ENCODE measurements around the gene BAZ2B. TPM values are rescaled to one million over a fixed set of nuclear protein-coding genes. Genes with fewer than 3 reads are reported as not detected.
A peak's percentile ranks its signal among the peaks of the same experiment; 100 is the strongest.

BAZ2B gene
- total RNA-seq, 3 donors from 2014 or later (not counting 1 experiment from before 2014, with no cell fraction given) = 59.8 to 73.7 (median 68.4) TPM

GRCh38 chr2:159526433-159526832 is 89.9 kb downstream of the BAZ2B start:
- Histone ChIP-seq H3K4me3 (ENCODE audit: low read length) (no peak overlapping the region), H3K27me3 (ENCODE audit: control insufficient read depth, insufficient read depth, low read length) (no peaks in the 10 kb centered on the region), H3K27ac (ENCODE audit: low read length) (no peak overlapping the region), H3K9me3 (ENCODE audit: control insufficient read depth, insufficient read depth, low read length) (no peaks in the 10 kb centered on the region), H3K36me3 (ENCODE audit: control insufficient read depth, insufficient read depth, low read length) (no peaks in the 10 kb centered on the region), H3K4me1 (ENCODE audit: control insufficient read depth, insufficient read depth, low read length) (no peaks in the 10 kb centered on the region)
- Mint-ChIP-seq H3K4me1 (peaks cover 0 to 3% of the 10 kb centered on the region in 2 donors), H3K36me3 (peaks cover 7% of the 10 kb centered on the region), H3K27me3 (ENCODE audit: low read depth in 2 of 2) (no peaks in the 10 kb centered on the region), H3K27ac (no peak overlapping the region), H3K9me3 (no peaks in the 10 kb centered on the region), H3K4me3 (no peak overlapping the region)
- no CpG with 5 or more reads among the region's 1 CpG for WGBS (ENCODE audit: insufficient coverage)
- no peak for DNase-seq
- intact Hi-C loops (cut with micrococcal nuclease) = no loop called here
- no peak for ATAC-seq
- TF ChIP-seq CTCF (IDR thresholded peaks at IDR 0.05) = no peak

- intact Hi-C loops (cut with micrococcal nuclease) = no loop called here
- Mint-ChIP-seq H3K36me3 (peaks cover 7% of the 10 kb centered on the region), H3K27ac (no peak overlapping the region), H3K27me3 (ENCODE audit: low read depth in 2 of 2) (no peaks in the 10 kb centered on the region), H3K4me3 (no peak overlapping the region), H3K4me1 (peaks cover 0 to 3% of the 10 kb centered on the region in 2 donors), H3K9me3 (no peaks in the 10 kb centered on the region)
- no peak for TF ChIP-seq CTCF (IDR thresholded peaks at IDR 0.05)
- DNase-seq (no peak), ATAC-seq (no peak)
- Histone ChIP-seq H3K27ac (ENCODE audit: low read length) (no peak overlapping the region), H3K27me3 (ENCODE audit: control insufficient read depth, insufficient read depth, low read length) (no peaks in the 10 kb centered on the region), H3K4me3 (ENCODE audit: low read length) (no peak overlapping the region), H3K4me1 (ENCODE audit: control insufficient read depth, insufficient read depth, low read length) (no peaks in the 10 kb centered on the region), H3K36me3 (ENCODE audit: control insufficient read depth, insufficient read depth, low read length) (no peaks in the 10 kb centered on the region), H3K9me3 (ENCODE audit: control insufficient read depth, insufficient read depth, low read length) (no peaks in the 10 kb centered on the region)
- WGBS (ENCODE audit: insufficient coverage) = 100% methylated on average over 3 of the region's 3 CpGs
Observed at GRCh38 chr2:159525012-159525411, 91.3 kb downstream of the BAZ2B start.

- H3K4me3 ChIP-seq (ENCODE audit: low read length) = no peak overlapping the region
- Mint-ChIP-seq H3K9me3 (no peaks in the 10 kb centered on the region), H3K4me3 (no peak overlapping the region), H3K4me1 (peaks cover 0 to 5% of the 10 kb centered on the region in 2 donors), H3K27me3 (ENCODE audit: low read depth in 2 of 2) (no peaks in the 10 kb centered on the region), H3K27ac (no peak overlapping the region), H3K36me3 (no peaks in the 10 kb centered on the region)
- H3K27me3 ChIP-seq (ENCODE audit: control insufficient read depth, insufficient read depth, low read length) = no peaks in the 10 kb centered on the region
- no peaks in the 10 kb centered on the region for H3K4me1 ChIP-seq (ENCODE audit: control insufficient read depth, insufficient read depth, low read length)
- no peak overlapping the region for H3K27ac ChIP-seq (ENCODE audit: low read length)
- WGBS (ENCODE audit: insufficient coverage) = no CpG with 5 or more reads among the region's 2 CpGs
- H3K9me3 ChIP-seq (ENCODE audit: control insufficient read depth, insufficient read depth, low read length) = no peaks in the 10 kb centered on the region
- ATAC-seq = no peak
- H3K36me3 ChIP-seq (ENCODE audit: control insufficient read depth, insufficient read depth, low read length) = no peaks in the 10 kb centered on the region
- intact Hi-C loops (cut with micrococcal nuclease) = no loop called here
- DNase-seq = no peak
- no peak for TF ChIP-seq CTCF (IDR thresholded peaks at IDR 0.05)
Observed at GRCh38 chr2:159521272-159521671, 95.1 kb downstream of the BAZ2B start.

- H3K27ac ChIP-seq (ENCODE audit: low read length) = no peak overlapping the region
- H3K27ac Mint-ChIP-seq = peak overlapping the region in 1 of 2 donors; percentile 38
- H3K4me1 ChIP-seq (ENCODE audit: control insufficient read depth, insufficient read depth, low read length) = peaks cover 4% of the 10 kb centered on the region
- 81% methylated on average over 3 of the region's 3 CpGs for WGBS (ENCODE audit: insufficient coverage)
- intact Hi-C loops (cut with micrococcal nuclease) = loop anchor here (10.0 kb wide), 1 partner anchor 96 kb away; the partner anchor contains the start of gene BAZ2B
- no peaks in the 10 kb centered on the region for H3K9me3 Mint-ChIP-seq
- no peaks in the 10 kb centered on the region for H3K36me3 ChIP-seq (ENCODE audit: control insufficient read depth, insufficient read depth, low read length)
- no peaks in the 10 kb centered on the region for H3K27me3 Mint-ChIP-seq (ENCODE audit: low read depth in 2 of 2)
- no peak overlapping the region for H3K4me3 ChIP-seq (ENCODE audit: low read length)
- H3K27me3 ChIP-seq (ENCODE audit: control insufficient read depth, insufficient read depth, low read length) = no peaks in the 10 kb centered on the region
- no peak for DNase-seq
- peaks cover 12 to 20% of the 10 kb centered on the region in 2 donors for H3K4me1 Mint-ChIP-seq
- H3K9me3 ChIP-seq (ENCODE audit: control insufficient read depth, insufficient read depth, low read length) = no peaks in the 10 kb centered on the region
- TF ChIP-seq CTCF (IDR thresholded peaks at IDR 0.05) = no peak
- ATAC-seq = no peak
- H3K4me3 Mint-ChIP-seq = no peak overlapping the region
- H3K36me3 Mint-ChIP-seq = no peaks in the 10 kb centered on the region
Observed at GRCh38 chr2:159518321-159519005, 97.9 kb downstream of the BAZ2B start.

All from natural killer cell (primary cell).